Cardiac fibroblast (primary cell): ENCODE measurements around the gene APOBEC3H.

Experiments
- DNase-seq, 2 donors: peaks; one replicate each; pipeline versions ENCODE4 v3.0.0 to v3.0.0-alpha.2; 2010; ENCODE audit warnings: low read depth in 2 of 2
- H3K4me3 ChIP-seq, 2 donors: replicated peaks in 1 of 2; 1 replicate in 1 of 2; 2 replicates in 1 of 2; pipeline ENCODE4 v1.5.1; 2011; ENCODE audit warnings: low read depth in 2 of 2, low read length in 2 of 2, mild to moderate bottlenecking in 2 of 2, moderate library complexity in 1 of 2
- TF ChIP-seq, protein P1 (sequence below): IDR thresholded peaks from one replicate; pipeline ENCODE4 v1.5.1; 2011; ENCODE audit warnings: low read depth, mild to moderate bottlenecking, low read length, inconsistent platforms

Gene APOBEC3H

DNA sequence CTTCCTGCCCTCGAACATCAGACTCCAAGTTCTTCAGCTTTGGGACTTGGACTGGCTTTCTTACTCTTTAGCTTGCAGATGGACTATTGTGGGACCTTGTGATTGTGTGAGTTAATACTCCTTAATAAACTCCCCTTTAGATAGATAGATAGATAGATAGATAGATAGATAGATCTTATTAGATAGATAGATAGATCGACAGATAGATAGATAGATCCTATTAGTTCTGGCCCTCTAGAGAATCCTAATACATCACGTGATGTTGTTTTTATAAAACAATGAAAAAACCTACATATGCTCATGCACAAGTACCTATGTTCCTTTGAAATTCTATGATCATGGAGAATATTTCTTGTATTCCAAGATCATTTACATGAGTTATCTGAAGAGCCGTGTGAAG lies 23.9 kb downstream of the APOBEC3H start:
- TF ChIP-seq, protein P1, sequence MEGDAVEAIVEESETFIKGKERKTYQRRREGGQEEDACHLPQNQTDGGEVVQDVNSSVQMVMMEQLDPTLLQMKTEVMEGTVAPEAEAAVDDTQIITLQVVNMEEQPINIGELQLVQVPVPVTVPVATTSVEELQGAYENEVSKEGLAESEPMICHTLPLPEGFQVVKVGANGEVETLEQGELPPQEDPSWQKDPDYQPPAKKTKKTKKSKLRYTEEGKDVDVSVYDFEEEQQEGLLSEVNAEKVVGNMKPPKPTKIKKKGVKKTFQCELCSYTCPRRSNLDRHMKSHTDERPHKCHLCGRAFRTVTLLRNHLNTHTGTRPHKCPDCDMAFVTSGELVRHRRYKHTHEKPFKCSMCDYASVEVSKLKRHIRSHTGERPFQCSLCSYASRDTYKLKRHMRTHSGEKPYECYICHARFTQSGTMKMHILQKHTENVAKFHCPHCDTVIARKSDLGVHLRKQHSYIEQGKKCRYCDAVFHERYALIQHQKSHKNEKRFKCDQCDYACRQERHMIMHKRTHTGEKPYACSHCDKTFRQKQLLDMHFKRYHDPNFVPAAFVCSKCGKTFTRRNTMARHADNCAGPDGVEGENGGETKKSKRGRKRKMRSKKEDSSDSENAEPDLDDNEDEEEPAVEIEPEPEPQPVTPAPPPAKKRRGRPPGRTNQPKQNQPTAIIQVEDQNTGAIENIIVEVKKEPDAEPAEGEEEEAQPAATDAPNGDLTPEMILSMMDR, result no peak
- DNase-seq, result no peak
- H3K4me3 ChIP-seq, result no peak overlapping the region

- TF ChIP-seq, protein P1, result no peak
- no peak for DNase-seq
- no peak overlapping the region for H3K4me3 ChIP-seq
These were observed 25.9 kb downstream of the APOBEC3H start for GRCh38 chr22:39122772-39123470.

- TF ChIP-seq, protein P1, result no peak
- H3K4me3 ChIP-seq, result no peak overlapping the region
- no peak for DNase-seq
These were observed 26.9 kb downstream of the APOBEC3H start for GRCh38 chr22:39123751-39124581.

DNA sequence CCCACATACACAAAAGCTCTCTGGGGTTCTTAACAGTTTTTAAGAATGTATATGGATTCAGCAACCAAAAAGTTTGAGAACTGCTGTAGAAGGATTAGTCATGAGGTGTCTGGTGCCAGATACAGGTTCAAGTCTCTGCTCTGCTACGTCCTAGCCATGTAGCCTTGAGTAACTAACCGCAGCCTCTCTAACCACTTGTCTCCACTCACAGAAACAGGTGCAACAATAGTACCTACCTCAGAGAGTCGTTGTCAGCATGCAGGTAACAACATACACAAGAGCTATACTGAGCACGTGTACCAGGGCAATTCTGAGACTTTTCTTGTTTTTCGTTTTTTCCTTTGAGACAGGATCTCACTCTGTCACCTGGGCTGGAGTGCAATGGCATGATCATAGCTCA lies 28.6 kb downstream of the APOBEC3H start:
- no peak for DNase-seq
- no peak overlapping the region for H3K4me3 ChIP-seq
- TF ChIP-seq, protein P1, result no peak

DNA sequence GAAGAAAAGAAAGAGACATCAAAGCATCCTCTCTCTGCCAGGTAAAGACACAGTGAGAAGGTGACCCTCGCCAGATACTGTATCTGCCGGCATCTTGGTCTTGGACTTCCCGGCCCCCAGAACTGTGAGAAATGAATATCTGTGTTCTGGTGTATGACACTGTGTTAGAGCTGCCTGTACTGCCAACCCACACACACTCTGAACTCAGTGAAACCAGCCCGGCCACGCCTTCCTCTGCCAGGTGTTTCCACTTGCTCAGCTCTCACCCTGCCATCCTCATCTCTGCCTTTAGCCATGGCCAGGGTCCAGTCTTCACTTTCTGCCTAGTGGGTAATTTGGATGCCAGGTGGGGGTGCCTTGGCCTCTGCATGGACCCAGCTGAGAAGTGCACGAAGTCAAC lies 31.5 kb downstream of the APOBEC3H start:
- TF ChIP-seq, protein P1, result no peak
- no peak for DNase-seq
- H3K4me3 ChIP-seq, result no peak overlapping the region

DNA sequence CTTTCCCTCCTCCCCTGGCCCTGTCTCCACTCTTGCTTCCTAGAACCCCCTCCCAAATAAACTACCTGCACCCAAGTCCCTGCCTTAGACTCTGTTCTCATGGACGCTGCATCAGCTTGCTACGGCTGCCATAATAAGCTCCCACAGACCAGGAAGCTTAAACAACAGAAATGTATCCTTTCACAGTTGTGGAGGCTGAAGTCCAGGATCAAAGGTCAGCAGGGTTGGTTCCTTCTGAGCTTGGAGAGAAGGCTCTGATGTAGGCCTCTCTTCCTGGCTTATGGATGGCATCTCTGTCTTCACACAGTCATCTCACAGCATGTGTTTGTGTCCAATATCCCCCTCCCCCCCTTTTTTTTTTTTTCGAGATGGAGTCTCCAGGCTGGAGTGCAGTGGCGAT lies 32.0 kb downstream of the APOBEC3H start:
- DNase-seq, result no peak
- TF ChIP-seq, protein P1, result no peak
- no peak overlapping the region for H3K4me3 ChIP-seq
